DOHH2 (cell line): ENCODE results near the gene CMIP.

Experiments used
- H3F3A ChIP-seq: fragments of 200-600 bp; sonication (generic), shearing (Covaris generic); 2 replicates; pipeline ENCODE4 v1.6.0; 2016; ENCODE audit warnings: antibody characterized with exemption, mild to moderate bottlenecking; ENCODE audit not compliant: control insufficient read depth, insufficient read depth
- H3K27ac ChIP-seq: fragments of 200-600 bp; sonication (generic); 2 replicates; pipeline ENCODE4 v1.5.1; 2014; ENCODE audit warnings: low read depth, mild to moderate bottlenecking, low read length, moderate library complexity
- H3K27me3 ChIP-seq: fragments of 200-600 bp; sonication (generic); 2 replicates; pipeline ENCODE4 v1.6.1; 2014; ENCODE audit warnings: mild to moderate bottlenecking, low read length, mixed read lengths; ENCODE audit not compliant: control insufficient read depth
- H3K36me3 ChIP-seq: fragments of 200-600 bp; sonication (generic); 2 replicates; pipeline ENCODE4 v1.6.1; 2014; ENCODE audit warnings: mild to moderate bottlenecking, low read length, moderate library complexity, mixed read lengths; ENCODE audit not compliant: control insufficient read depth
- H3K4me1 ChIP-seq: fragments of 200-600 bp; sonication (generic); 2 replicates; pipeline ENCODE4 v1.6.1; 2014; ENCODE audit warnings: mild to moderate bottlenecking, low read length, mixed read lengths; ENCODE audit not compliant: control insufficient read depth
- H3K4me2 ChIP-seq: fragments of 200-600 bp; sonication (generic); 2 replicates; pipeline ENCODE4 v1.6.0; 2014; ENCODE audit warnings: mild to moderate bottlenecking, low read length, moderate library complexity
- H3K4me3 ChIP-seq: fragments of 200-600 bp; sonication (generic); 2 replicates; pipeline ENCODE4 v1.5.1; 2014; ENCODE audit warnings: mild to moderate bottlenecking, low read length, mixed read lengths
- H3K79me2 ChIP-seq: fragments of 200-600 bp; sonication (generic); 2 replicates; pipeline ENCODE4 v1.6.1; 2014; ENCODE audit warnings: mild to moderate bottlenecking, low read length, mixed read lengths; ENCODE audit not compliant: control insufficient read depth
- H3K9me2 ChIP-seq: fragments of 200-600 bp; sonication (generic); replicated peaks from 2 replicates; pipeline ENCODE4 v1.6.1; 2014; ENCODE audit warnings: mild to moderate bottlenecking, low read length, mixed read lengths; ENCODE audit not compliant: control insufficient read depth
- H3K9me3 ChIP-seq: fragments of 200-600 bp; sonication (generic); 2 replicates; pipeline ENCODE4 v1.6.1; 2014; ENCODE audit warnings: antibody characterized with exemption, low read length, mixed read lengths; ENCODE audit not compliant: control insufficient read depth, insufficient read depth
- H4K20me1 ChIP-seq: fragments of 200-600 bp; sonication (generic); 2 replicates; pipeline ENCODE4 v1.6.0; 2014; ENCODE audit warnings: low read depth, mild to moderate bottlenecking, antibody characterized with exemption, low read length, moderate library complexity; ENCODE audit not compliant: control insufficient read depth, insufficient read depth
- CTCF ChIP-seq: fragments of 200-600 bp; sonication (generic); IDR thresholded peaks from one replicate; pipeline ENCODE4 v1.5.1; 2014; ENCODE audit warnings: antibody characterized with exemption, mild to moderate bottlenecking, low read depth, low read length; ENCODE audit not compliant: poor library complexity, severe bottlenecking
- EZH2phosphoT487 ChIP-seq: fragments of 200-600 bp; sonication (generic); IDR thresholded peaks from 2 replicates; pipeline ENCODE4 v1.6.1; 2017; ENCODE audit warnings: borderline replicate concordance, mild to moderate bottlenecking, antibody characterized with exemption, low read length, moderate library complexity, mixed read lengths

The CMIP gene

GRCh38 chr16:81632392-81633146 lies 188.0 kb downstream of the CMIP start:
- no peak for TF ChIP-seq EZH2phosphoT487
- no peak for TF ChIP-seq CTCF
- Histone ChIP-seq H3K4me3 (no peak overlapping the region), H3K27me3 (no peaks in the 10 kb centered on the region), H3K4me1 (no peaks in the 10 kb centered on the region), H3K4me2 (no peak overlapping the region), H3K79me2 (no peaks in the 10 kb centered on the region), H3K9me3 (no peaks in the 10 kb centered on the region), H3F3A (no peaks in the 10 kb centered on the region), H4K20me1 (no peaks in the 10 kb centered on the region), H3K27ac (no peak overlapping the region), H3K36me3 (no peaks in the 10 kb centered on the region), H3K9me2 (no peaks in the 10 kb centered on the region)

GRCh38 chr16:81633147-81633619 lies 188.6 kb downstream of the CMIP start:
- H3K79me2 ChIP-seq = no peaks in the 10 kb centered on the region
- H3K9me3 ChIP-seq = no peaks in the 10 kb centered on the region
- H3K9me2 ChIP-seq = no peaks in the 10 kb centered on the region
- H3K27ac ChIP-seq = no peak overlapping the region
- no peak overlapping the region for H3K4me2 ChIP-seq
- H4K20me1 ChIP-seq = no peaks in the 10 kb centered on the region
- no peaks in the 10 kb centered on the region for H3K4me1 ChIP-seq
- no peak for TF ChIP-seq CTCF
- TF ChIP-seq EZH2phosphoT487 = no peak
- H3K36me3 ChIP-seq = no peaks in the 10 kb centered on the region
- H3K4me3 ChIP-seq = no peak overlapping the region
- no peaks in the 10 kb centered on the region for H3K27me3 ChIP-seq
- H3F3A ChIP-seq = no peaks in the 10 kb centered on the region

- Histone ChIP-seq H3K4me3 (no peak overlapping the region), H3K79me2 (no peaks in the 10 kb centered on the region), H3K9me2 (no peaks in the 10 kb centered on the region), H3K4me1 (no peaks in the 10 kb centered on the region), H3K4me2 (no peak overlapping the region), H3F3A (no peaks in the 10 kb centered on the region), H4K20me1 (no peaks in the 10 kb centered on the region), H3K36me3 (no peaks in the 10 kb centered on the region), H3K9me3 (no peaks in the 10 kb centered on the region), H3K27me3 (no peaks in the 10 kb centered on the region), H3K27ac (no peak overlapping the region)
- TF ChIP-seq CTCF = no peak
- TF ChIP-seq EZH2phosphoT487 = no peak
Observed at GRCh38 chr16:81633680-81634379, 189.2 kb downstream of the CMIP start.
